Neural cell (in vitro differentiated cells): ENCODE results near the gene TEKT2. TPM values are rescaled to one million over a fixed set of nuclear protein-coding genes. Genes with fewer than 3 reads are reported as not detected.

Source experiments
- H2AFZ ChIP-seq: fragments of 200-600, 300-800 bp; sonication (generic), shearing (Covaris generic); 2 replicates; pipeline ENCODE4 v1.6.0; 2014; ENCODE audit warnings: low read depth, mild to moderate bottlenecking, antibody characterized with exemption, low read length, moderate library complexity
- H3F3A ChIP-seq: fragments of 200-600 bp; shearing (Covaris generic); 2 replicates; pipeline ENCODE4 v1.6.1; 2016; ENCODE audit warnings: mild to moderate bottlenecking, moderate library complexity, mixed read lengths, antibody characterized with exemption, low read length; ENCODE audit not compliant: insufficient read depth, poor library complexity, severe bottlenecking
- H3K27ac ChIP-seq: fragments of 200-600, 300-800 bp; sonication (generic), shearing (Covaris generic); 2 replicates; pipeline ENCODE4 v1.5.1; 2014; ENCODE audit warnings: mild to moderate bottlenecking, low read length, moderate library complexity
- H3K27me3 ChIP-seq: fragments of 300-800, 200-600 bp; sonication (generic), shearing (Covaris generic); 2 replicates; pipeline ENCODE4 v1.6.0; 2014; ENCODE audit warnings: mild to moderate bottlenecking, low read depth, low read length, moderate library complexity; ENCODE audit not compliant: insufficient read depth
- H3K36me3 ChIP-seq: fragments of 300-800, 200-600 bp; sonication (generic), shearing (Covaris generic); 2 replicates; pipeline ENCODE4 v1.5.1; 2014; ENCODE audit warnings: mild to moderate bottlenecking, antibody characterized with exemption, low read length, moderate library complexity; ENCODE audit not compliant: insufficient read depth
- H3K4me2 ChIP-seq: fragments of 300-800, 200-600 bp; sonication (generic), shearing (Covaris generic); 2 replicates; pipeline ENCODE4 v1.6.0; 2014; ENCODE audit warnings: mild to moderate bottlenecking, low read length
- H3K4me3 ChIP-seq: fragments of 300-800, 200-600 bp; sonication (generic), shearing (Covaris generic); 2 replicates; pipeline ENCODE4 v1.5.1; 2014; ENCODE audit warnings: mild to moderate bottlenecking, low read length, moderate library complexity
- H3K79me2 ChIP-seq: fragments of 200-600 bp; shearing (Covaris generic); replicated peaks from 2 replicates; pipeline ENCODE4 v1.6.0; 2014; ENCODE audit warnings: mild to moderate bottlenecking, low read length, moderate library complexity; ENCODE audit not compliant: insufficient read depth
- H3K9ac ChIP-seq: fragments of 300-800, 200-600 bp; sonication (generic), shearing (Covaris generic); 2 replicates; pipeline ENCODE4 v1.6.1; 2016; ENCODE audit warnings: mild to moderate bottlenecking, low read length, mixed read lengths
- H3K9me2 ChIP-seq: fragments of 200-600 bp; shearing (Covaris generic); 2 replicates; pipeline ENCODE4 v1.6.1; 2016; ENCODE audit warnings: mild to moderate bottlenecking, low read length, mixed read lengths; ENCODE audit not compliant: insufficient read depth
- H3K9me3 ChIP-seq: fragments of 200-600, 300-800 bp; sonication (generic), shearing (Covaris generic); 2 replicates; pipeline ENCODE4 v1.6.1; 2016; ENCODE audit warnings: mild to moderate bottlenecking, mixed run types, low read length, moderate library complexity, mixed read lengths
- H4K20me1 ChIP-seq: fragments of 200-600 bp; shearing (Covaris generic); 2 replicates; pipeline ENCODE4 v1.6.1; 2016; ENCODE audit warnings: mild to moderate bottlenecking, mixed run types; ENCODE audit not compliant: insufficient read depth
- CTCF ChIP-seq: fragments of 450-650 bp; IDR thresholded peaks from 2 replicates; pipeline ENCODE4 v1.5.1; 2014; ENCODE audit warnings: antibody characterized with exemption, mild to moderate bottlenecking, moderate library complexity; ENCODE audit not compliant: poor library complexity, severe bottlenecking
- EP300 ChIP-seq: fragments of 450-650 bp; conservative IDR thresholded peaks from 2 replicates; pipeline ENCODE4 v1.6.1; 2014; ENCODE audit warnings: antibody characterized with exemption, mild to moderate bottlenecking, moderate library complexity; ENCODE audit not compliant: poor library complexity, severe bottlenecking
- EZH2 ChIP-seq: fragments of 200-600, 300-800 bp; shearing (Covaris generic), sonication (generic); IDR thresholded peaks from 2 replicates; pipeline ENCODE4 v1.6.1; 2014; ENCODE audit warnings: antibody characterized with exemption, low read length, borderline replicate concordance, mild to moderate bottlenecking; ENCODE audit not compliant: insufficient read depth, poor library complexity, severe bottlenecking
- MXI1 ChIP-seq: fragments of 450-650 bp; conservative IDR thresholded peaks from 2 replicates; pipeline ENCODE4 v1.6.1; 2014; ENCODE audit warnings: antibody characterized with exemption, mild to moderate bottlenecking; ENCODE audit not compliant: poor library complexity, severe bottlenecking
- POLR2AphosphoS5 ChIP-seq: IDR thresholded peaks from 2 replicates; pipeline ENCODE4 v1.6.1; 2012
- RAD21 ChIP-seq: fragments of 450-650 bp; conservative IDR thresholded peaks from 2 replicates; pipeline ENCODE4 v1.6.1; 2014; ENCODE audit warnings: antibody characterized with exemption, mild to moderate bottlenecking, moderate library complexity
- REST ChIP-seq: IDR thresholded peaks from 2 replicates; pipeline ENCODE4 v1.6.1; 2012; ENCODE audit warnings: borderline replicate concordance
- SMC3 ChIP-seq: fragments of 450-650 bp; conservative IDR thresholded peaks from 2 replicates; pipeline ENCODE4 v1.6.1; 2014; ENCODE audit warnings: antibody characterized with exemption, mild to moderate bottlenecking, moderate library complexity; ENCODE audit not compliant: poor library complexity
- TAF1 ChIP-seq: IDR thresholded peaks from 2 replicates; pipeline ENCODE4 v1.6.1; 2012; ENCODE audit warnings: low read depth
- polyA plus RNA-seq: library from polyadenylated mRNA; depleted of rRNA; stranded (reverse); fragments of >200 nt; gene quantifications from 2 replicates; pipeline ENCODE4 v1.2.3, GENCODE V29; 2014

The TEKT2 gene
- polyA plus RNA-seq, 1 donor from 2014 or later: 32.1 TPM

GRCh38 chr1:36106269-36106668, 22.4 kb downstream of the TEKT2 start:
- Histone ChIP-seq H3K79me2 (no peaks in the 10 kb centered on the region), H3K27ac (no peak overlapping the region), H3K4me3 (no peak overlapping the region), H3K9ac (no peak overlapping the region), H4K20me1 (no peaks in the 10 kb centered on the region), H3K9me3 (no peaks in the 10 kb centered on the region), H3F3A (no peaks in the 10 kb centered on the region), H2AFZ (no peak overlapping the region), H3K27me3 (no peaks in the 10 kb centered on the region), H3K4me2 (no peak overlapping the region), H3K36me3 (no peaks in the 10 kb centered on the region), H3K9me2 (no peaks in the 10 kb centered on the region)
- TF ChIP-seq MXI1: no peak
- TF ChIP-seq SMC3: no peak
- no peak for TF ChIP-seq TAF1
- TF ChIP-seq EP300: no peak
- no peak for TF ChIP-seq CTCF
- TF ChIP-seq EZH2: no peak
- no peak for TF ChIP-seq REST
- no peak for TF ChIP-seq RAD21
- TF ChIP-seq POLR2AphosphoS5: no peak

- Histone ChIP-seq H3K36me3 (no peaks in the 10 kb centered on the region), H3K4me3 (no peak overlapping the region), H2AFZ (no peak overlapping the region), H4K20me1 (no peaks in the 10 kb centered on the region), H3K27ac (no peak overlapping the region), H3K4me2 (no peak overlapping the region), H3K9ac (no peak overlapping the region), H3K9me2 (no peaks in the 10 kb centered on the region), H3K27me3 (no peaks in the 10 kb centered on the region), H3K9me3 (no peaks in the 10 kb centered on the region), H3F3A (no peaks in the 10 kb centered on the region), H3K79me2 (no peaks in the 10 kb centered on the region)
- TF ChIP-seq RAD21: no peak
- no peak for TF ChIP-seq POLR2AphosphoS5
- TF ChIP-seq CTCF: no peak
- no peak for TF ChIP-seq EP300
- TF ChIP-seq EZH2: no peak
- no peak for TF ChIP-seq REST
- no peak for TF ChIP-seq TAF1
- no peak for TF ChIP-seq SMC3
- TF ChIP-seq MXI1: no peak
Observed at GRCh38 chr1:36107394-36107793, 23.5 kb downstream of the TEKT2 start.
